ENCODE measurements around the gene RNF168. TPM values are rescaled to one million over a fixed set of nuclear protein-coding genes. Genes with fewer than 3 reads are reported as not detected.
"Not testable (repeated sequence)": the region's sequence is repeated elsewhere in the genome, so short reads cannot be mapped to it uniquely, and the experiment has no call there.

RNF168 gene
- 9.5 and 11.7 TPM in 2 replicates for total RNA-seq (2014; rRNA removed; shearing (Covaris generic))
- 5.9 and 6.0 TPM in 2 replicates for polyA plus RNA-seq (2014; cell fraction: nucleus; rRNA removed)

- peak; percentile 88 for DNase-seq (ENCODE audit: extremely low read depth, low read depth)
Observed at GRCh38 chr3:196503196-196504076, at the start of gene RNF168. TSS of gene RNF168 (minus strand) at chr3:196503768. CDS start at chr3:196503173, 595 bp downstream.

- no peak for DNase-seq (ENCODE audit: extremely low read depth, low read depth)
Observed at GRCh38 chr3:196552253-196552652, 48.7 kb upstream of the RNF168 start.

GRCh38 chr3:196550172-196550571 lies 46.6 kb upstream of the RNF168 start:
- DNase-seq (ENCODE audit: extremely low read depth, low read depth): not testable (repeated sequence)

GRCh38 chr3:196549312-196549711 lies 45.7 kb upstream of the RNF168 start:
- DNase-seq (ENCODE audit: extremely low read depth, low read depth): not testable (repeated sequence)

GRCh38 chr3:196547067-196547466 lies 43.5 kb upstream of the RNF168 start:
- no peak for DNase-seq (ENCODE audit: extremely low read depth, low read depth)

GRCh38 chr3:196546537-196546936 lies 43.0 kb upstream of the RNF168 start:
- no peak for DNase-seq (ENCODE audit: extremely low read depth, low read depth)

- no peak for DNase-seq (ENCODE audit: extremely low read depth, low read depth)
Observed at GRCh38 chr3:196544491-196544992, 41.0 kb upstream of the RNF168 start.

- no peak for DNase-seq (ENCODE audit: extremely low read depth, low read depth)
Observed at GRCh38 chr3:196541684-196542445, 38.3 kb upstream of the RNF168 start.

GRCh38 chr3:196537319-196537984 lies 33.9 kb upstream of the RNF168 start:
- DNase-seq (ENCODE audit: extremely low read depth, low read depth): no peak

GRCh38 chr3:196533260-196533681 lies 29.7 kb upstream of the RNF168 start:
- DNase-seq (ENCODE audit: extremely low read depth, low read depth): no peak

GRCh38 chr3:196531418-196531817 lies 27.9 kb upstream of the RNF168 start:
- no peak for DNase-seq (ENCODE audit: extremely low read depth, low read depth)

GRCh38 chr3:196528639-196529233 lies 25.2 kb upstream of the RNF168 start:
- peak; percentile 62 for DNase-seq (ENCODE audit: extremely low read depth, low read depth)

GRCh38 chr3:196525141-196525540 lies 21.6 kb upstream of the RNF168 start:
- no peak for DNase-seq (ENCODE audit: extremely low read depth, low read depth)

GRCh38 chr3:196524527-196524926 lies 21.0 kb upstream of the RNF168 start:
- DNase-seq (ENCODE audit: extremely low read depth, low read depth): no peak

- no peak for DNase-seq (ENCODE audit: extremely low read depth, low read depth)
Observed at GRCh38 chr3:196523841-196524240, 20.3 kb upstream of the RNF168 start.

- not testable (repeated sequence) for DNase-seq (ENCODE audit: extremely low read depth, low read depth)
Observed at GRCh38 chr3:196521291-196521690, 17.7 kb upstream of the RNF168 start.

GRCh38 chr3:196519718-196520082 lies 16.1 kb upstream of the RNF168 start:
- DNase-seq (ENCODE audit: extremely low read depth, low read depth): no peak

GRCh38 chr3:196518966-196519717 lies 15.6 kb upstream of the RNF168 start:
- no peak for DNase-seq (ENCODE audit: extremely low read depth, low read depth)

GRCh38 chr3:196517919-196518318 lies 14.4 kb upstream of the RNF168 start:
- no peak for DNase-seq (ENCODE audit: extremely low read depth, low read depth)
